WTC11 (cell line): ENCODE measurements around the gene PROK2. TPM values are rescaled to one million over a fixed set of nuclear protein-coding genes. Genes with fewer than 3 reads are reported as not detected.

Experiments used
- ATAC-seq: fragments of 200-7000 bp; cut with Tn5 transposase; 2 replicates; pipeline ENCODE4 v1.10.0; 2021; ENCODE audit warnings: mild to moderate bottlenecking, moderate library complexity
- CTCF ChIA-PET: fragments of 300-600 bp; sonication (Branson Sonifier 250); formaldehyde crosslinking; loops from one replicate; lab custom pipeline; 2021; ENCODE audit warnings: antibody characterized with exemption; lab: Charles Lee
- POLR2A ChIA-PET: fragments of 350-600 bp; sonication (Branson Sonifier 250); formaldehyde crosslinking; loops from one replicate; lab custom pipeline; 2021; ENCODE audit warnings: antibody characterized with exemption; lab: Charles Lee
- DNase-seq: peaks from one replicate; pipeline ENCODE4 v3.0.0; 2021; ENCODE audit warnings: low spot score
- H3K27ac Mint-ChIP-seq: 2 replicates; pipeline ENCODE4 v1.8.0; 2021; ENCODE audit warnings: mixed read lengths
- H3K27me3 Mint-ChIP-seq: 2 replicates; pipeline ENCODE4 v1.8.0; 2021; ENCODE audit warnings: low read depth, mild to moderate bottlenecking, moderate library complexity, mixed read lengths
- H3K36me3 Mint-ChIP-seq: 2 replicates; pipeline ENCODE4 v1.8.0; 2021; ENCODE audit warnings: mixed read lengths
- H3K4me1 Mint-ChIP-seq: 2 replicates; pipeline ENCODE4 v1.8.0; 2022; ENCODE audit warnings: mixed read lengths
- H3K4me3 Mint-ChIP-seq: 2 replicates; pipeline ENCODE4 v1.8.0; 2021; ENCODE audit warnings: mild to moderate bottlenecking, moderate library complexity, mixed read lengths
- H3K9me3 Mint-ChIP-seq: 2 replicates; pipeline ENCODE4 v1.8.0; 2021; ENCODE audit warnings: mixed read lengths
- AFF4 ChIP-seq: sonication (generic); formaldehyde crosslinking; IDR thresholded peaks from 2 replicates; pipeline ENCODE4 v1.8.1; 2023; ENCODE audit warnings: mild to moderate bottlenecking, missing genetic modification reagents, borderline replicate concordance
- CBFB ChIP-seq: sonication (generic); formaldehyde crosslinking; IDR thresholded peaks from 2 replicates; pipeline ENCODE4 v1.8.1; 2022; ENCODE audit warnings: mild to moderate bottlenecking, low read depth, missing genetic modification reagents
- CREM ChIP-seq: sonication (generic); formaldehyde crosslinking; IDR thresholded peaks from 2 replicates; pipeline ENCODE4 v1.8.1; 2022; ENCODE audit warnings: mild to moderate bottlenecking, missing genetic modification reagents, moderate library complexity
- E2F5 ChIP-seq: sonication (generic); formaldehyde crosslinking; IDR thresholded peaks from 2 replicates; pipeline ENCODE4 v1.8.1; 2022; ENCODE audit warnings: mild to moderate bottlenecking, moderate library complexity, missing genetic modification reagents
- ELF4 ChIP-seq: sonication (generic); formaldehyde crosslinking; IDR thresholded peaks from 2 replicates; pipeline ENCODE4 v1.8.1; 2022; ENCODE audit warnings: low read depth, mild to moderate bottlenecking, moderate library complexity, missing genetic modification reagents
- ERG ChIP-seq: fragments of 250-450 bp; sonication (Bioruptor Pico); IDR thresholded peaks from 2 replicates; pipeline ENCODE4 v1.8.0; 2021; ENCODE audit warnings: mild to moderate bottlenecking
- ESRRA ChIP-seq: sonication (generic); formaldehyde crosslinking; IDR thresholded peaks from 2 replicates; pipeline ENCODE4 v1.8.1; 2022; ENCODE audit warnings: mild to moderate bottlenecking, missing genetic modification reagents, borderline replicate concordance
- GRHL2 ChIP-seq: fragments of 250-450 bp; sonication (Bioruptor Pico); IDR thresholded peaks from 2 replicates; pipeline ENCODE4 v1.8.0; 2022; ENCODE audit warnings: mild to moderate bottlenecking, moderate library complexity; ENCODE audit not compliant: insufficient replicate concordance, severe bottlenecking
- IRF1 ChIP-seq: sonication (generic); formaldehyde crosslinking; IDR thresholded peaks from 2 replicates; pipeline ENCODE4 v1.8.0; 2023; ENCODE audit warnings: missing genetic modification reagents
- IRF2 ChIP-seq: sonication (generic); formaldehyde crosslinking; IDR thresholded peaks from 2 replicates; pipeline ENCODE4 v1.8.0; 2022; ENCODE audit warnings: low read depth, missing genetic modification reagents, borderline replicate concordance
- MAX ChIP-seq: sonication (generic); formaldehyde crosslinking; IDR thresholded peaks from 2 replicates; pipeline ENCODE4 v1.8.0; 2022; ENCODE audit warnings: mild to moderate bottlenecking, missing genetic modification reagents
- NR1H2 ChIP-seq: sonication (generic); formaldehyde crosslinking; IDR thresholded peaks from 2 replicates; pipeline ENCODE4 v1.9.0; 2021; ENCODE audit warnings: mild to moderate bottlenecking, moderate library complexity, missing genetic modification reagents
- PREB ChIP-seq: sonication (generic); formaldehyde crosslinking; IDR thresholded peaks from 2 replicates; pipeline ENCODE4 v1.8.1; 2022; ENCODE audit warnings: mild to moderate bottlenecking, missing genetic modification reagents, moderate library complexity, borderline replicate concordance
- ZBTB43 ChIP-seq: sonication (generic); formaldehyde crosslinking; IDR thresholded peaks from 2 replicates; pipeline ENCODE4 v1.8.1; 2023; ENCODE audit warnings: mild to moderate bottlenecking, missing genetic modification reagents
- ZNF219 ChIP-seq: sonication (generic); formaldehyde crosslinking; IDR thresholded peaks from 2 replicates; pipeline ENCODE4 v1.8.0; 2023; ENCODE audit warnings: missing genetic modification reagents, mild to moderate bottlenecking, borderline replicate concordance
- ZNF396 ChIP-seq: fragments of 250-450 bp; sonication (Bioruptor Pico); IDR thresholded peaks from 2 replicates; pipeline ENCODE4 v1.8.0; 2021; ENCODE audit warnings: mild to moderate bottlenecking, moderate library complexity, borderline replicate concordance
- ZNF671 ChIP-seq: fragments of 250-450 bp; sonication (Bioruptor Pico); IDR thresholded peaks from 2 replicates; pipeline ENCODE4 v1.8.0; 2021; ENCODE audit warnings: mild to moderate bottlenecking
- total RNA-seq: library from RNA; stranded (reverse); gene quantifications from 3 replicates; pipeline ENCODE4 v1.2.3, GENCODE V29; 2021
- TF ChIP-seq, protein P1 (sequence below): sonication (generic); formaldehyde crosslinking; IDR thresholded peaks from 2 replicates; pipeline ENCODE4 v1.8.1; 2022; ENCODE audit warnings: missing genetic modification reagents, borderline replicate concordance

PROK2 gene
- total RNA-seq, 1 experiment from 2014 or later: 0.92 TPM

GRCh38 chr3:71724171-71724453, 60.8 kb downstream of the PROK2 start (continued):
- TF ChIP-seq ESRRA (CRISPR knock-in tag) (no peak), CBFB (CRISPR knock-in tag) (no peak), IRF2 (CRISPR knock-in tag) (no peak), AFF4 (CRISPR knock-in tag) (no peak)

DNA sequence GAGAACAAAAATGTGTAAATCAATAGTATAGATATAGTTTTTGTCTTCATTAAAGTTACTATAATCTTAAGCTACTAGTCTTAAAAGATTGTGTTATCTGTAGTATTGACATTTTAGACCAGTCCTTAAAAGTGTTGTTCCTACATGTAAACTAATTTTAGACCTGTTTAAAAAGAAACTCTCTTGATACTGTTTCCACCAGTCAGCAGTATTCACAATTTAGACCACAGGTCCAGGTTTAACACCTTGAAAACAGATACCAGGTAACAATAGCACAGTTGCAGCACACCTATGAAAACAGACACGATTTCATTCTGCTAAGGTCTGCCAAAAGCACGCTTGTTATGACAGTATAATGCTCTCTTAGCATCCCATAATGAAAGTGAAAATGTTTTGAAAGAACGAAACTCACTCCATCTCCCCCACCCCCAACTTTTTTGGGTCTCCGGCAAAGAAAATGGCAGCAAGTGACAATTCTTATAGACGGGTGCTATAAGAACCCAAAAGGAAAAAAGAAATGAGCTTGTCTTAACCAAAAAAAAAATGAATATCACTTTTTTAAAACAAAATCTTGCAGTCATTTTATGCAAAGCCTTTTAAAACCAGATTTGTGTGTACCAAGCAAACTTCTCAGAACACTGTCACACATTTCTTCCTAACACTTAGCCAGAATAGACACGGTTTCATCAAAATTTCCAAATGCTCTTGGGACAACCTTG, 61.3 kb downstream of the PROK2 start:
- CTCF ChIA-PET: no interaction called here
- DNase-seq: no peak
- Mint-ChIP-seq H3K4me1 (peaks cover 23% of the 10 kb centered on the region), H3K4me3 (peak overlapping the region; percentile 78), H3K36me3 (no peaks in the 10 kb centered on the region), H3K27me3 (peaks cover 35% of the 10 kb centered on the region), H3K9me3 (no peaks in the 10 kb centered on the region), H3K27ac (no peak overlapping the region)
- no peak for TF ChIP-seq E2F5 (CRISPR knock-in tag)
- TF ChIP-seq ERG (CRISPR knock-in tag): no peak
- no peak for TF ChIP-seq MAX (CRISPR knock-in tag)
- TF ChIP-seq ZNF219 (CRISPR knock-in tag): no peak
- no peak for TF ChIP-seq ZNF396 (CRISPR knock-in tag)
- TF ChIP-seq GRHL2 (CRISPR knock-in tag): no peak
- POLR2A ChIA-PET: no interaction called here
- no peak for ATAC-seq

DNA sequence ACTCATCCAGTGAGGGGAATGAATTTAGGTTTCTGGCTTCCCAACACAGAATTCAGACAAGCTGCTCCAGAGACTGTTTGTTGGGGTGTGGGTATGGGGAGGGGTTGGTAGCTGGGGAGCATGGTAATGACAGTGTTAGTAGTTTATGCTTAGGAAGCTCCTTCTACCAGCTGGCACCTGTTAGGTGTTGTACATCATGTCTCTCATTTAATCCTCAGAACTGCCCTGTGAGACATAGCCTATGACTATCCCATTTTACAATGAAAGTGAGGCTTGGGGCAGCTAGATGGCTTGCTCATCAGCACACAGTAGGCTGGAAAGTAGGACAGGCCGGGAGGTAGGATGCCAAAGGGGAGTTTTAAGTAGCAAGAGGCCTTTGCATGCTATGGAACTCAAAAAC, 62.3 kb downstream of the PROK2 start:
- Mint-ChIP-seq H3K4me1 (peaks cover 19% of the 10 kb centered on the region), H3K27ac (no peak overlapping the region)
- TF ChIP-seq ZNF671 (CRISPR knock-in tag) (no peak), NR1H2 (CRISPR knock-in tag) (no peak), ZBTB43 (CRISPR knock-in tag) (no peak), CREM (no peak), IRF1 (no peak), ELF4 (no peak), PREB (CRISPR knock-in tag) (no peak)
- TF ChIP-seq, protein P1, sequence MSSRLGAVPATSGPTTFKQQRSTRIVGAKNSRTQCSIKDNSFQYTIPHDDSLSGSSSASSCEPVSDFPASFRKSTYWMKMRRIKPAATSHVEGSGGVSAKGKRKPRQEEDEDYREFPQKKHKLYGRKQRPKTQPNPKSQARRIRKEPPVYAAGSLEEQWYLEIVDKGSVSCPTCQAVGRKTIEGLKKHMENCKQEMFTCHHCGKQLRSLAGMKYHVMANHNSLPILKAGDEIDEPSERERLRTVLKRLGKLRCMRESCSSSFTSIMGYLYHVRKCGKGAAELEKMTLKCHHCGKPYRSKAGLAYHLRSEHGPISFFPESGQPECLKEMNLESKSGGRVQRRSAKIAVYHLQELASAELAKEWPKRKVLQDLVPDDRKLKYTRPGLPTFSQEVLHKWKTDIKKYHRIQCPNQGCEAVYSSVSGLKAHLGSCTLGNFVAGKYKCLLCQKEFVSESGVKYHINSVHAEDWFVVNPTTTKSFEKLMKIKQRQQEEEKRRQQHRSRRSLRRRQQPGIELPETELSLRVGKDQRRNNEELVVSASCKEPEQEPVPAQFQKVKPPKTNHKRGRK: no peak

More for the DNA sequence above, 62.3 kb downstream of the PROK2 start:
- H3K4me3 Mint-ChIP-seq: 0 out of 2 replicates have a peak overlapping the region, but pooled peaks have one; percentile 6
- ChIA-PET CTCF (no interaction called here), POLR2A (no interaction called here)
- no peaks in the 10 kb centered on the region for H3K36me3 Mint-ChIP-seq
- ATAC-seq (no peak), DNase-seq (no peak)
- H3K9me3 Mint-ChIP-seq: no peaks in the 10 kb centered on the region
- peaks cover 35% of the 10 kb centered on the region for H3K27me3 Mint-ChIP-seq
